Measurements from ENCODE around the gene STPG1. TPM values are rescaled to one million over a fixed set of nuclear protein-coding genes. Genes with fewer than 3 reads are reported as not detected.

STPG1 gene
- polyA plus RNA-seq, 3 donors from 2014 or later = 0.42 to 0.62 TPM; not detected in 1

DNA sequence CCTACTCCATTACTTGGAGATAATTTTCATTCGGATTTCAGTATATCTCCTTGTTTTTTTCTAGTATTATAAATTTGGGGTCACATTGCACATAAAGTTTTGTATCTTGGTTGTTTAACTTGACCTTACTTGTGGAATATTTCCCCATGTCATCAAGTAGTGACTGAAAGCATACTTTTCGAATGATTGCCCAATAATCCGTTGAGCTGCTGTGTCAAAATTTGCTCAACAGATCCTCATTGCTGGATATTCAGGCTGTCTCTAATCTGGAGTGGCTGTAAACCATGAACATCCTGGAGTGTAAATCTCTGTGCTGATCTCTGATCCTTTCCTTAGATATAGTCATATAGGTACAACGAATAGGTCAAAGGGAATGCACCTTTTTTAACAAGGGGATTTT is 7.0 kb upstream of the STPG1 start:
- Mint-ChIP-seq H3K9me3 (no peaks in the 10 kb centered on the region), H3K4me1 (peaks cover 24 to 25% of the 10 kb centered on the region in 2 donors)

DNA sequence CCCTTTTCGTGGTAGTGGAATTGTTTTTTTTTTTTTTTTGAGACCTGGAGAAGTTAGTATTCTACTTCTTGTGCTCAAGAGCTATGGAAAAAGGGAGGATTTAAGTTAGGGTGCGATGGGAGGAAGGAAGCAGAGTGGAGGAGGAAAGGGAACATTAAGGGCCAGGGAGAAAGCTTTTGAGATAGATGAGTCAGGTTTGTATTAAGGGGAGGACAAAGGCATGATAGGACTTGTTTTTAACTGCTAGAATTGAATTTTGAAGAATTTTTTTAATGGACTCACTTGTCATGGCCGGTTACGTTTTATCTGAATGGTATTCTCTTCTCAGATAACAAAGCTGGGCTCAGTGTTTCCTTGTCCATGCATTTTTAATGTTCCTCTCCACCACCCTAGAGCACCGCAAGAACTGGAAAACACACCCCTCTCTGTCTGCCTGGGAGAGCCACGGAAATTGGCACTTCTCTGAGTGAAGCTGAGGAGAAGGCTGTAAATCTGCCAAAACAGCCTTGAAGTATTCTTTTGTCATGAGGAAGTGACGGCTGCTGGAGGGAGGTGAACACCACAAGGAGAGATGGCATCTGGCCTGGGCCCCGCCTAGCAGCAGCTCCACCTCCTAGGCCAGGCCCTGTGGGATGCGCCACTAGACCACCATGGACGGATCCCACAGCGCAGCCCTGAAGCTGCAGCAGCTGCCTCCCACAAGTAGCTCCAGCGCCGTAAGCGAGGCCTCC is 5.5 kb upstream of the STPG1 start:
- Mint-ChIP-seq H3K27me3 (ENCODE audit: low read depth in 3 of 3) (peaks cover 0 to 15% (median 8%) of the 10 kb centered on the region in 3 donors), H3K27ac (no peak overlapping the region), H3K4me1 (peaks cover 34% of the 10 kb centered on the region in 2 donors), H3K9me3 (no peaks in the 10 kb centered on the region), H3K4me3 (peak overlapping the region in 1 of 5 donors; percentile 11), H3K36me3 (peaks cover 9 to 24% (median 18%) of the 10 kb centered on the region in 3 donors)
- no peak for DNase-seq

More for the DNA sequence above, 7.0 kb upstream of the STPG1 start:
- Mint-ChIP-seq H3K27ac (no peak overlapping the region), H3K27me3 (ENCODE audit: low read depth in 3 of 3) (peaks cover 0 to 7% (median 2%) of the 10 kb centered on the region in 3 donors), H3K4me3 (no peak overlapping the region), H3K36me3 (peaks cover 9 to 34% (median 27%) of the 10 kb centered on the region in 3 donors)
- no peak for DNase-seq

DNA sequence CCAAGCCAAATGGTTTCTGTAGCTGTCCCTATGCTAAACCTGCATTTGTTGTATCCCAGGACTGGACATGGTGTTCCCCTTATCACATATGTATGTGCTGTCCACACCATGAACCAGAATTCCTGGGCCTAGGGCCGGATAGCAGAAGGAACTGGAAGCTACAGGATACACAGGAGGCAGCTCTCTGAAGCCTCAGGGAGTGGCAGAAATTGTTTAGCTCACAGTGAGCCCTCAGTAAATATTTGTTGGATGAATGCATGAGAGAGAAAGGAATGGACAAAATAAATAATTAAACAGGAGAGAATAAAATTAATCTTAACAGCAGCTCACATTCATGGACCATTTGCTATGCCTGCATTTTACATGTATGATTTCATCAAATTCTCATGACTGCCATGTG is 4.1 kb upstream of the STPG1 start:
- Mint-ChIP-seq H3K27me3 (ENCODE audit: low read depth in 3 of 3) (peaks cover 0 to 23% (median 8%) of the 10 kb centered on the region in 3 donors), H3K27ac (peak overlapping the region in 3 of 6 donors; percentile 45 to 86 (median 68)), H3K36me3 (peaks cover 5 to 17% (median 12%) of the 10 kb centered on the region in 3 donors), H3K4me1 (peaks cover 43 to 44% of the 10 kb centered on the region in 2 donors), H3K4me3 (no peak overlapping the region), H3K9me3 (no peaks in the 10 kb centered on the region)
- DNase-seq = no peak

DNA sequence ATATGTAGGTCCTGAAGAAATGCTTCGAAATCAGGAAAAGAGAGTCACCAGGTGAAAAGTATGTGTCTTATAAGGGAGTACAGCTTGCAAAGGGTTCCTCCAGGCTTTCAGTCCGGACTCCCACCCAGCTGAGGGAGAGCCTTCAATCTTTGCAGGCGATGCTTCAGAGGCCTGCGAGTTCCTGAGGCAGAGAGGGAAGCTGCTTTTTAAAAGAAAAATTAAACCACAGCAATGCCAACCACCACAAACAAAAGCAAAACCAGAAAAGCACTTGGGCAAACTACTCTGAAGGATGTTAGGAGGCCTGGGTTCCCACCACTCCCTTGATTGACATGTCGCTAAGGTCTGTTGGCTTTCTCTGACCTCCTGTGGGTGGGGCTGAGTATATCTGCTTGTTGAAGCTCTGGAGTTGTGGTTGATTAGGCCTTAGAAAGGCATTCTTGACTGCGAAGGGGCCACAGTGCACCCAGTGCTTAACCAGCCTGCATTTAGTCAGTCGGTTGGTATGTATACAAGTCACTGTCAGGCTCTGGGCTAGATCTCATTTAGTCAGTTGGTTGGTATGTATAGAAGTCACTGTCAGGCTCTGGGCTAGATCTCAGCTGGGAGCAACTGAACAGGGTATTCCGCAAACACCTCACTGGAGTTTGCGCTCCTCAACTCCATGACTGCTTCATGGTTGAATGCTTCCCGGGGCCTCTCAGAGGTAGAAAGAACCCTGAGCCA is 3.2 kb upstream of the STPG1 start:
- Mint-ChIP-seq H3K9me3 (no peaks in the 10 kb centered on the region), H3K27ac (peak overlapping the region; percentile 81 to 95 (median 86)), H3K36me3 (peaks cover 0 to 11% (median 7%) of the 10 kb centered on the region in 3 donors), H3K27me3 (ENCODE audit: low read depth in 3 of 3) (peaks cover 0 to 23% (median 8%) of the 10 kb centered on the region in 3 donors), H3K4me3 (peak overlapping the region; percentile 95 to 100 (median 97)), H3K4me1 (peaks cover 43 to 44% of the 10 kb centered on the region in 2 donors)
- DNase-seq = peak; percentile 55 to 57 (median 56)

DNA sequence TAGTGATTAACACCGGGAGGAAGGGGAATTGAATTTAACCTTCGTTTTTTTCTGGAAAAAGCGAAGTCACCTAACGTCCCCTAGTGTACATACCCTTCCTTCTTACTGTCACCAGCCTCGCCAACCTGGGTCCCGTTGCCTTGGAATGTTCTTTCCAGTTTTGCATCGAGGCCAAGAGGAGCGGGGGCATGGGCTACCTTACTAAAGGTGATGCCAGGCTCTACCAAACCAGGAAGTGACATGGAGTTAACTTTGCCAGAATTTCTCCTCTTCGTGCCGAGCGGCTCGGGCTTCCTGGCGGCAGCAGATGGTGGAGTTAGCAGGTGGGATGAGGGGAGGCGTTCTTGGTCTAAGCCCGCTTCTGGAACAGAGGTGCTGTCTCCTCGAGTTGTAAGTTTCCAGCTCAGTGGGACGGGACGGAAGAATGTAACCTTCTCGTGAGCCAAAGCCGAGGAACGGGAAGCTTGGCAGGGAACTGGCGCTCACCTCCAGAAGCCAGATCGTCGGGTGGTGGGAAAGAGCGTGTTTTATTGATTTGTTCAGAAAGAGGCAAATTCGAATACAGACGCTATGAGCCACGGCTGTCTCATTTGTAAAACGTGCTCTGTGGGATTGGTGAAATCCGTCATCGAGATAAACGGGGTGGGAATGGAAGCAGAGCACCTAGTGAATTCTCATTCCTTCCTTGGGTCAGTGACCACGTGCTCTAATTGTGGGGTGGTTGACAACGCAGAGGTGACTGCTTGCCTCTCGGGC is 2.5 kb upstream of the STPG1 start:
- Mint-ChIP-seq H3K27me3 (ENCODE audit: low read depth in 3 of 3) (peaks cover 0 to 23% (median 8%) of the 10 kb centered on the region in 3 donors), H3K4me1 (peaks cover 43 to 44% of the 10 kb centered on the region in 2 donors), H3K9me3 (no peaks in the 10 kb centered on the region), H3K4me3 (peak overlapping the region; percentile 95 to 100 (median 97)), H3K27ac (peak overlapping the region; percentile 81 to 95 (median 86)), H3K36me3 (peaks cover 0 to 7% (median 5%) of the 10 kb centered on the region in 3 donors)
- DNase-seq = no peak

DNA sequence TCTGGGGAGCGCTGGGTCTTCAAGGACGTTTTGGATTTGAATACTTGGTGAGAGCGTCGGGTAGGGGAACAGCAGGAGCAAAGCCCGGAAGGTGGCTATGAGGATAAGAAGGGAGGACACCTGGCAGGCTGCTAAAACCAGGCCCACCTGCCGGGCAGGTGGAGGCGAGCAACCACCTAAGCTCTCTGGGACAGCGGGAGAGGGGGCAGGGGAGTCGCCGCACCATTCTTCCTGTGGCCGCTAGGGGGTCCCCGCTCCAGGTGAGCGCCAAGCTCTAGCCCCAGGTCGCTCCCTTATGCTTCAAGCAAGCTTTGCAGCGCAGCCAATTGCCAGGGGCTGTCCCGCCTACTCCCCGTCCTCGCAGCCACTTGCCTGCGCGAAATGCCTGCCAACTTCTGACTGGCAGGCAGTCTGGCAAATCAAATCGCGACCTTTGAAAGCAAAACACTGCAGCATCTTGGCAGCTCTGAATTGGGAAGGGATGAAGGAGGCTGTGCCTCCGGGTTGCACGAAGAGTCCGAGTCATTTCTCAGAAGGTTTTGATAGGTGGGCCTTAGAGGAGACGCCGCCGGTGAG is 1.8 kb upstream of the STPG1 start, which contains the start of gene NIPAL3:
TSS of gene NIPAL3 (plus strand) at position 469 of the 576 bp plus-strand sequence. CDS start 3,746 bp downstream, outside the sequence.
- peak; percentile 96 to 97 (median 96) for DNase-seq
- Mint-ChIP-seq H3K27ac (peak within 1 kb of the TSS; percentile 81 to 95 (median 86)), H3K36me3 (peaks cover 0 to 7% (median 3%) of the 10 kb centered on the region in 3 donors), H3K27me3 (ENCODE audit: low read depth in 3 of 3) (peaks cover 0 to 23% (median 8%) of the 10 kb centered on the region in 3 donors), H3K9me3 (no peaks in the 10 kb centered on the region), H3K4me3 (peak within 1 kb of the TSS; percentile 95 to 100 (median 97)), H3K4me1 (peaks cover 43 to 44% of the 10 kb centered on the region in 2 donors)

DNA sequence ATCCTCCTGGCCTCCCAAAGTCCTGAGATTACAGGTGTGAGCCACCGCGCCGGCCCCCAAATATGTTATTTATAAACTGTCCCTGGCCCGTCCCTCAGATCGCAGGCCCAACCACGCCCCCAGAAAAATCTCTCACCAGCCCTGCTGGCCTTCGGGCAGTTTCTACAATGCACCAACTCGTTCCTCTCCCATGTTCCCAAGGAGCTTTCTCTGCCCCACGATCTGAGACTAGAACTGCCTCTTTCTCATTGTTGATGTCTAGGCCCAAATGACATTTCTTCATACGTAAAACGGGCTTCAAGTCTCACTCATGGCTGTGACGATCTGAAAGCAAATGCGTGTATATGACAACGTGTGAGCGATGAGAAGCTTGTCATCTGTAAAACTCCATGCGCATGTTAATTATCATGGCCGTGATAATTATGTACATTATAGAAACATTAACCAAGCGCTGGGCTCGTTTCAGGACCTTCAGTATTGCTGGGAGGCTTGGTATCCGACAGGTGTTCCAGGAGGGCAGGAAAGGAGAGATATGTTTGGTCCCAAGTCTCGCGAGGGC is 1.3 kb upstream of the STPG1 start:
- H3K4me3 Mint-ChIP-seq = peak overlapping the region; percentile 95 to 100 (median 97)

DNA sequence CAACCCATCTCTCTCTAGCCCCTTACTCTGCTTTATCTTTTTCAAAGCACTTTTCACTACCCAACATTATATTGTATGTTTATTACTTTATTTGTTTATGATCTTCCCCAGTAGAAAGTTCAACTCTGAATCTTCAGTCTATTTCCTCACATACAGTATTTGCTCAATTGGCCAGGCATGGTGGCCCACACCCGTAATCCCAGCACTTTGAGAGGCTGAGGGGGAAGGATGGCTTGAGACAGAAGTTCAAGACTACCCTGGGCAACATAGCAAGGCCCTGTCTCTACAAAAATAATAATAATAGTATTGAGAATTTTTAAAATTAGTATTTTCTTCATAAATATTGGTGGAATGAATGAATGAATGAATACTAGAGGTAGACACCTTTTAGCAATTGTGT is 1.2 kb downstream of the STPG1 start:
- Mint-ChIP-seq H3K27ac (no peak overlapping the region), H3K4me3 (peak overlapping the region in 1 of 5 donors; percentile 93), H3K4me1 (peaks cover 37 to 39% of the 10 kb centered on the region in 2 donors), H3K9me3 (peaks cover 0 to 2% (median 0%) of the 10 kb centered on the region in 6 donors), H3K27me3 (ENCODE audit: low read depth in 3 of 3) (peaks cover 0 to 23% (median 12%) of the 10 kb centered on the region in 3 donors), H3K36me3 (peaks cover 0 to 7% (median 0%) of the 10 kb centered on the region in 3 donors)
- no peak for DNase-seq

More for the DNA sequence above, 1.3 kb upstream of the STPG1 start:
- peak overlapping the region in 5 of 6 donors; percentile 12 to 86 (median 68) for H3K27ac Mint-ChIP-seq
- peaks cover 0 to 23% (median 8%) of the 10 kb centered on the region in 3 donors for H3K27me3 Mint-ChIP-seq (ENCODE audit: low read depth in 3 of 3)
- no peaks in the 10 kb centered on the region for H3K9me3 Mint-ChIP-seq
- H3K4me1 Mint-ChIP-seq = peaks cover 43 to 44% of the 10 kb centered on the region in 2 donors
- peaks cover 0 to 7% (median 3%) of the 10 kb centered on the region in 3 donors for H3K36me3 Mint-ChIP-seq
- no peak for DNase-seq

DNA sequence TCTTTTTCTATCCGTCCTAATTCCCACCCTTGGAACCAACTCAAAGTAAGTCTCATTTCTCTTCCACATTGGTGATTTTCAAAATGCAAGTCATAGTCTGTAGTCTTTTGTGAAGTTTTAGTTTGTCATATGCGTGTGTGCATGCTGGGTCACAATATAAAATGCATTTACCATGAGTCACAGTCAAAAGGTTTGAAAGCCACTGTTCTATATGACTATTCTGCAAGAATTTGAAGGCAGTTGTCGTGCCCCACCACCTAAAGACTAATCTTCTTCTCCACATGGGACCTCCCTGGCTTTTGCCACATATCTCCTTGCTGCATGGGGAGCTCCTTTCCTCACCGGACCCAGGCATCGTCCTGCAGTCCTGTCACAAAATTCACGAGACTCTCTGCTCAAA is 1.6 kb downstream of the STPG1 start:
- H3K36me3 Mint-ChIP-seq = peaks cover 0 to 7% (median 0%) of the 10 kb centered on the region in 3 donors
- H3K27ac Mint-ChIP-seq = no peak overlapping the region
- peaks cover 0 to 2% (median 0%) of the 10 kb centered on the region in 6 donors for H3K9me3 Mint-ChIP-seq
- H3K4me1 Mint-ChIP-seq = peaks cover 32 to 34% of the 10 kb centered on the region in 2 donors
- H3K4me3 Mint-ChIP-seq = no peak overlapping the region
- H3K27me3 Mint-ChIP-seq (ENCODE audit: low read depth in 3 of 3) = peaks cover 0 to 23% (median 12%) of the 10 kb centered on the region in 3 donors
- DNase-seq = no peak

DNA sequence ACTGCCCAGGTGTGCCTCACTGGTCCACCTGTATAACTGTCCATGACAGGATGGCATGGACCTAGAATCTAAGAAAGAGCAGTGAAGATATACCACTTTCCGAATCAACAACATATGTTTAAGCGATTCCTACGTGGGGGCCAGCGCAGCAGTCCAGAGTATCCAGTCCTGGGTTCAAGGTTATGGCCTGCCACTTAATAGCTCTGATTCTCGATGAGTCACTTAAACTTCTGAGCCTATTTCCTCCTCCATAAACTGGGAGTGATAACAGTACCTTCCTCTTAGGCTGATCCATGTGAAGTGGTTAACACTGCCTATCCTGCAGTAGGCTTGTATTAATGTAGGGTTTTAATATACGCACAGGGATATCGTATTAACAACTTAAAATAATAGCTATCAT is 2.8 kb downstream of the STPG1 start:
- peaks cover 0 to 2% (median 0%) of the 10 kb centered on the region in 6 donors for H3K9me3 Mint-ChIP-seq
- peaks cover 0 to 18% (median 12%) of the 10 kb centered on the region in 3 donors for H3K27me3 Mint-ChIP-seq (ENCODE audit: low read depth in 3 of 3)
- no peak overlapping the region for H3K27ac Mint-ChIP-seq
- no peak for DNase-seq
- no peak overlapping the region for H3K4me3 Mint-ChIP-seq
- peaks cover 0 to 7% (median 0%) of the 10 kb centered on the region in 3 donors for H3K36me3 Mint-ChIP-seq
- H3K4me1 Mint-ChIP-seq = peaks cover 20 to 22% of the 10 kb centered on the region in 2 donors

DNA sequence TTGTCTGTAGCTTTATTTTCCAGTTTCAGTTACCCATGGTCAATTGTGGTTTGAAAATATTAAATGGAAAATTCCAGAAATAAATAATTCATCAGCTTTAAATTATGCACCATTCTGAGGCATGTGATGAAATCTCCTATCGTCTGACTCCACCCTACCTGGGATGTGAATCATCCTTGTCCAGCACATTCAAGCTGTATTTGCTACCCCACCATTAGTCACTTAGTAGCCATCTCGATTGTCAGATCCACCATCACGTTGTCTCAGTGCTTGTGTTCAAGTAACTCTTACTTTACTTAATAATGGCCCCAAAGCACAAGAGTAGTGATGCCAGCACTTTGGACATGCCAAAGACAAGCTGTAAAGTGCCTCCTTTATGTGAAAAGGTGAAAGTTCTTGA is 4.0 kb downstream of the STPG1 start:
- Mint-ChIP-seq H3K27ac (no peak overlapping the region), H3K4me1 (peaks cover 9 to 10% of the 10 kb centered on the region in 2 donors), H3K4me3 (no peak overlapping the region), H3K27me3 (ENCODE audit: low read depth in 3 of 3) (peaks cover 0 to 9% (median 5%) of the 10 kb centered on the region in 3 donors), H3K36me3 (peaks cover 0 to 7% (median 0%) of the 10 kb centered on the region in 3 donors), H3K9me3 (peaks cover 0 to 2% (median 0%) of the 10 kb centered on the region in 6 donors)
- DNase-seq = no peak

DNA sequence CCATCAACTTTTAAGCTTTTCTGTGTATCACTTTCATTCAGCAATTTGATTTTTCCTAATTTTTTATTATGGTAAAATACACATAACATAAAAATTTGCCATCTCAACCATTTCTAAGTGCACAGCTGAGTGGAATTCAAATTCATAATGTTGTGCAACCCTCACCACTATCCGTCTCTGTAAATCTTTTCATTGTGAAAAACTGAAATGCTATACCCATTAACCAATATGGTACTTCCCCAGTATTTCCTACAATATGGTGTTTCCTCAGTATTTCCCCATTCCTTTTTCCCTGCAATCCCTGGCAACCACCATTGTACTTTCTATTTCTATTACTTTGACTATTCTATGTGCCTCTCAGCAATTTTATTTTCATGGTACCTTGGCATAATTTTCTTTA is 6.8 kb downstream of the STPG1 start:
- DNase-seq = no peak
- peaks cover 0 to 5% (median 0%) of the 10 kb centered on the region in 3 donors for H3K27me3 Mint-ChIP-seq (ENCODE audit: low read depth in 3 of 3)
- H3K36me3 Mint-ChIP-seq = peaks cover 0 to 7% (median 0%) of the 10 kb centered on the region in 3 donors
- H3K4me1 Mint-ChIP-seq = no peaks in the 10 kb centered on the region
- H3K27ac Mint-ChIP-seq = no peak overlapping the region
- H3K9me3 Mint-ChIP-seq = peaks cover 0 to 2% (median 0%) of the 10 kb centered on the region in 6 donors
- H3K4me3 Mint-ChIP-seq = no peak overlapping the region

All from immature natural killer cell (primary cell).